H1 (cell line): Measurements from ENCODE around the gene NDUFA6. TPM values are rescaled to one million over a fixed set of nuclear protein-coding genes. Genes with fewer than 3 reads are reported as not detected.

Experiments
- CTCF ChIA-PET: fragments of 300-600 bp; sonication (Branson Sonifier 250); formaldehyde crosslinking; loops from one replicate; lab custom pipeline; 2021; ENCODE audit not compliant: partially characterized antibody; lab: Charles Lee
- POLR2A ChIA-PET: fragments of 300-600 bp; sonication (Branson Sonifier 250); formaldehyde crosslinking; loops from one replicate; lab custom pipeline; 2021; ENCODE audit warnings: inconsistent platforms; ENCODE audit not compliant: partially characterized antibody; lab: Charles Lee
- DNase-seq, 2 experiments: peaks; one replicate each; pipeline versions ENCODE4 v3.0.0 to v3.0.0-alpha.2; 2010 to 2022; ENCODE audit warnings: low spot score in 2 of 2, low read depth in 1 of 2, mixed read lengths in 1 of 2
- FAIRE-seq: peaks from 2 replicates; lab custom pipeline; 2011; peaks lifted over from hg19 to GRCh38; lab: Jason Lieb, UNC
- H2AFZ ChIP-seq: 2 replicates; pipeline ENCODE4 v1.8.1; 2012; ENCODE audit warnings: low read length, inconsistent platforms
- H2AK5ac ChIP-seq: 2 replicates; pipeline ENCODE4 v1.6.1; 2013; ENCODE audit warnings: low read depth, low read length
- H2BK120ac ChIP-seq: replicated peaks from 2 replicates; pipeline ENCODE3; 2013; ENCODE audit warnings: low read depth, low read length, inconsistent platforms
- H2BK12ac ChIP-seq: 2 replicates; pipeline ENCODE4 v1.6.1; 2013; ENCODE audit warnings: low read depth, low read length
- H2BK15ac ChIP-seq: 2 replicates; pipeline ENCODE4 v1.6.1; 2013; ENCODE audit warnings: low read length
- H2BK20ac ChIP-seq: 2 replicates; pipeline ENCODE4 v1.6.1; 2013; ENCODE audit warnings: low read length
- H2BK5ac ChIP-seq: 2 replicates; pipeline ENCODE4 v1.6.1; 2013; ENCODE audit warnings: low read depth, low read length
- H3K14ac ChIP-seq: 2 replicates; pipeline ENCODE4 v1.6.1; 2013; ENCODE audit warnings: inconsistent platforms; ENCODE audit not compliant: insufficient read length
- H3K18ac ChIP-seq: 2 replicates; pipeline ENCODE4 v1.6.1; 2013; ENCODE audit warnings: low read length; ENCODE audit errors: extremely low read depth
- H3K23ac ChIP-seq: 2 replicates; pipeline ENCODE4 v1.6.1; 2013; ENCODE audit warnings: inconsistent platforms; ENCODE audit not compliant: insufficient read length
- H3K23me2 ChIP-seq: 2 replicates; pipeline ENCODE4 v1.6.1; 2013; ENCODE audit warnings: low read depth, low read length
- H3K27ac ChIP-seq: 2 replicates; pipeline ENCODE4 v1.6.1; 2011; ENCODE audit warnings: low read depth, low read length, inconsistent platforms
- H3K27me3 ChIP-seq, 4 experiments: replicated peaks in 1 of 4; 1 replicate in 1 of 4; 2 replicates in 3 of 4; pipeline versions ENCODE4 v1.6.1 to v1.8.1; 2011 to 2013; ENCODE audit warnings: low read length in 3 of 4, mild to moderate bottlenecking in 3 of 4, inconsistent platforms in 2 of 4, mixed read lengths in 2 of 4, moderate library complexity in 1 of 4; ENCODE audit not compliant: control insufficient read depth in 3 of 4, insufficient read depth in 3 of 4; ENCODE audit errors: extremely low read depth in 1 of 4
- H3K36me3 ChIP-seq, 4 experiments: 2 replicates each; pipeline versions ENCODE4 v1.6.1 to v1.8.1; 2011 to 2013; ENCODE audit warnings: mild to moderate bottlenecking in 4 of 4, low read length in 3 of 4, moderate library complexity in 2 of 4, control low read depth in 1 of 4, inconsistent platforms in 1 of 4; ENCODE audit not compliant: insufficient read depth in 4 of 4, control insufficient read depth in 2 of 4
- H3K4ac ChIP-seq: replicated peaks from 2 replicates; pipeline ENCODE3; 2013; ENCODE audit warnings: low read length, low read depth, mixed read lengths, inconsistent platforms; ENCODE audit not compliant: insufficient read length
- H3K4me1 ChIP-seq, 4 experiments: replicated peaks in 1 of 4; 1 replicate in 1 of 4; 2 replicates in 3 of 4; pipeline versions ENCODE4 v1.6.1 to v1.8.1; 2011 to 2013; ENCODE audit warnings: low read length in 3 of 4, inconsistent platforms in 2 of 4, mixed read lengths in 1 of 4; ENCODE audit not compliant: insufficient read depth in 4 of 4, control insufficient read depth in 3 of 4
- H3K4me2 ChIP-seq, 2 experiments: 2 replicates each; pipeline versions ENCODE4 v1.6.1 to v1.8.1; 2011 to 2013; ENCODE audit warnings: low read depth in 2 of 2, low read length in 2 of 2, control low read depth in 1 of 2, inconsistent platforms in 1 of 2, mild to moderate bottlenecking in 1 of 2; ENCODE audit not compliant: insufficient read depth in 1 of 2
- H3K4me3 ChIP-seq, 4 experiments: fragments of 200-600, 300-600 bp in 1 of 4; sonication (generic), shearing (Covaris generic), sonication (Bioruptor Twin) in 1 of 4; 2 replicates each; pipeline versions ENCODE4 v1.5.1 to v1.8.1; 2011 to 2016; ENCODE audit warnings: low read length in 4 of 4, low read depth in 3 of 4, control low read depth in 2 of 4, inconsistent platforms in 2 of 4, mild to moderate bottlenecking in 2 of 4, mixed read lengths in 1 of 4, moderate library complexity in 1 of 4; ENCODE audit not compliant: insufficient read depth in 2 of 4; ENCODE audit errors: extremely low read depth in 1 of 4
- H3K56ac ChIP-seq: replicated peaks from 2 replicates; pipeline ENCODE3; 2013; ENCODE audit warnings: low read depth, mild to moderate bottlenecking, mixed read lengths, low read length, inconsistent platforms; ENCODE audit not compliant: insufficient read length
- H3K79me1 ChIP-seq: 2 replicates; pipeline ENCODE4 v1.6.1; 2013; ENCODE audit warnings: low read depth, low read length, control low read depth
- H3K79me2 ChIP-seq, 2 experiments: 2 replicates each; pipeline versions ENCODE4 v1.6.1 to v1.8.1; 2012 to 2013; ENCODE audit warnings: low read length in 2 of 2, mild to moderate bottlenecking in 2 of 2, inconsistent platforms in 1 of 2; ENCODE audit not compliant: insufficient read depth in 2 of 2, control insufficient read depth in 1 of 2
- H3K9ac ChIP-seq, 4 experiments: replicated peaks in 1 of 4; 1 replicate in 1 of 4; 2 replicates in 3 of 4; pipeline versions ENCODE4 v1.6.1 to v1.8.1; 2011 to 2013; ENCODE audit warnings: low read depth in 3 of 4, low read length in 3 of 4, control low read depth in 2 of 4, mild to moderate bottlenecking in 2 of 4, moderate library complexity in 2 of 4, inconsistent platforms in 1 of 4; ENCODE audit errors: extremely low read depth in 1 of 4
- H3K9me3 ChIP-seq, 2 experiments: 2 replicates each; pipeline versions ENCODE4 v1.6.1 to v1.8.1; 2012 to 2013; ENCODE audit warnings: mild to moderate bottlenecking in 2 of 2, moderate library complexity in 2 of 2, control low read depth in 1 of 2, inconsistent platforms in 1 of 2, low read depth in 1 of 2, low read length in 1 of 2, mixed read lengths in 1 of 2; ENCODE audit not compliant: insufficient read depth in 2 of 2
- H4K20me1 ChIP-seq, 2 experiments: replicated peaks in 1 of 2; 2 replicates each; pipeline versions ENCODE3 to v1.8.1; 2011 to 2013; ENCODE audit warnings: inconsistent platforms in 2 of 2, low read length in 2 of 2, mild to moderate bottlenecking in 1 of 2; ENCODE audit not compliant: insufficient read depth in 2 of 2, control insufficient read depth in 1 of 2
- H4K5ac ChIP-seq: 2 replicates; pipeline ENCODE4 v1.6.1; 2013; ENCODE audit warnings: low read length, low read depth, mixed read lengths, inconsistent platforms; ENCODE audit not compliant: insufficient read length
- H4K8ac ChIP-seq: 2 replicates; pipeline ENCODE4 v1.8.0; 2013; ENCODE audit warnings: mild to moderate bottlenecking, moderate library complexity, low read length, inconsistent platforms; ENCODE audit not compliant: insufficient read depth; ENCODE audit errors: extremely low read depth
- H4K91ac ChIP-seq: replicated peaks from 2 replicates; pipeline ENCODE3; 2013; ENCODE audit warnings: low read length, mixed read lengths, inconsistent platforms; ENCODE audit not compliant: insufficient read length
- BRCA1 ChIP-seq: IDR thresholded peaks from 2 replicates; pipeline ENCODE4 v1.6.1; 2012; ENCODE audit warnings: low read depth, low read length, improper control_type of control experiment
- EGR1 ChIP-seq: IDR thresholded peaks from 2 replicates; pipeline ENCODE4 v1.6.1; 2011; ENCODE audit warnings: low read depth, low read length, borderline replicate concordance
- KDM4A ChIP-seq: IDR thresholded peaks from one replicate; pipeline ENCODE4 v1.7.1; 2012; ENCODE audit warnings: low read depth, mild to moderate bottlenecking, moderate library complexity, low read length, inconsistent platforms; ENCODE audit not compliant: severe bottlenecking
- SUZ12 ChIP-seq: fragments of 200-600 bp; sonication (generic); IDR thresholded peaks from 2 replicates; pipeline ENCODE4 v1.6.1; 2012; ENCODE audit warnings: mild to moderate bottlenecking, inconsistent platforms, low read length, moderate library complexity, mixed read lengths
- WGBS, 2 experiments: shearing (Covaris generic) in 1 of 2; methylation state at CpG; one replicate each; pipeline versions ENCODE4 v1.1.6 to v1.1.7; 2013 to 2015; ENCODE audit warnings: low lambda C conversion rate in 2 of 2, mixed read lengths in 2 of 2, inconsistent platforms in 1 of 2, low coverage in 1 of 2, missing lambda C conversion rate in 1 of 2; ENCODE audit not compliant: insufficient replicate concordance in 2 of 2, insufficient coverage in 1 of 2, insufficient read length in 1 of 2; ENCODE audit errors: extremely low coverage in 1 of 2, missing lambda C conversion rate in 1 of 2; 5-methylcytosine and 5-hydroxymethylcytosine counted together
- polyA plus RNA-seq, 7 experiments: library from polyadenylated mRNA; depleted of rRNA in 3 of 7; stranded (reverse) in 5 of 7; unstranded in 2 of 7; fragments of >200 nt in 5 of 7; fragments of 200-250 nt in 2 of 7; gene quantifications; 1 replicate in 5 of 7; 2 replicates in 1 of 7; 4 replicates in 1 of 7; pipeline versions ENCODE4 v1.2.1 to v1.2.3, GENCODE V29; 2011 to 2013; ENCODE audit warnings: missing spikeins in 2 of 7, mixed read lengths in 2 of 7
- total RNA-seq: library from RNA; stranded (reverse); fragmentation: NEBNext Ultra II Directional; extraction: Animal tissue kit (Norgen Biotek cat#: 25700); gene quantifications from 2 replicates; pipeline ENCODE4 v1.2.1, GENCODE V29; 2021

The NDUFA6 gene
- total and polyA plus RNA-seq, 2 of the 8 experiments (the other 6 are each of a cell fraction or from before 2014, with no cell fraction given), result 76.2 to 105 TPM

DNA sequence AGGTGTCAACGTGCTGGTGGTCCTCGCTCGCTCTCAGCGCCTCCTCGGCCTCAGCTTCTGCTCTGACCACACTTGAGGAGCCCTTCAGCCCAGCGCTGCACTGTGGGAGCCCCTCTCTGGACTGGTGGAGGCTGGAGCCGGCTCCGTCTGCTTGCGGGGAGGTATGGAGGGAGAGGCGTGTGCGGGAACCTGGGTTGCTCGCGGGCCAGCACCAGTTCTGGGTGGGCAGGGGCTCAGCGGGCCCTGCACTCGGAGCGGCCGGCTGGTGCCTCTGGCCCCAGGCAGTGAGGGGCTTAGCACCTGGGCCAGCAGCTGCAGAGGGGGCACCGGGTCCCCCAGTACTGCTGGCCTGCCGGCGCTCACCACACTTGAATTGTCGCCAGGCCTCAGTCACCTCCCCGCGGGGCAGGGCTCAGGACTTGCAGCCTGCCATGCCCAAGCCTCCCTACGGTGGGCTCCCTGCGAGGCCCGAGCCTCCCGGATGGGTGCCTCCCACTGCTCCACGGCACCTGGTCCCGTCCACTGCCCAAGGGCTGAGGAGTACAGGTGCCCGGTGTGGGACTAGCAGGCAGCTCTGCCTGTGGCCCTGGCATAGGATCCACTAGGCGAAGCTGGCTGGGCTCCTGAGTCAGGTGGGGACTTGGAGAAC is 47.7 kb upstream of the NDUFA6 start:
- peaks cover 2% of the 10 kb centered on the region; the same call in 1 of the 2 replicates for H3K23me2 ChIP-seq

More for the DNA sequence above, 47.7 kb upstream of the NDUFA6 start:
- ChIA-PET CTCF (interaction anchor here (1.1 kb wide), 2 partner anchors 20 to 22 kb away, joined by 4 to 6 read pairs; no protein-coding TSS in a partner anchor), POLR2A (interaction anchor here (1.3 to 1.8 kb wide), 3 partner anchors 8 to 16 kb away, joined by 3 to 4 read pairs (median 4); no protein-coding TSS in a partner anchor)
- Histone ChIP-seq H3K4me2 (no peak overlapping the region), H3K79me2 (no peaks in the 10 kb centered on the region), H2AK5ac (no peak overlapping the region), H2BK15ac (no peak overlapping the region), H3K56ac (no peak overlapping the region), H3K23ac (no peak overlapping the region), H4K8ac (no peak overlapping the region), H3K4me1 (no peaks in the 10 kb centered on the region), H4K5ac (no peak overlapping the region), H2BK120ac (no peak overlapping the region), H2BK5ac (no peak overlapping the region), H3K27me3 (no peaks in the 10 kb centered on the region), H2AFZ (no peak overlapping the region), H2BK20ac (no peak overlapping the region), H3K18ac (no peak overlapping the region), H4K20me1 (no peaks in the 10 kb centered on the region), H3K4me3 (no peak overlapping the region), H3K9me3 (peaks cover 0 to 9% of the 10 kb centered on the region in 2 experiments; a peak in 2 of 4 replicates), H3K14ac (no peak overlapping the region), H3K27ac (no peak overlapping the region), H2BK12ac (no peak overlapping the region), H3K9ac (no peak overlapping the region), H3K79me1 (no peaks in the 10 kb centered on the region), H3K4ac (no peak overlapping the region), H3K36me3 (peaks cover 0 to 7% (median 0%) of the 10 kb centered on the region in 4 experiments; a peak in 1 of 8 replicates), H4K91ac (no peak overlapping the region)
- 84% methylated on average over 17 of the region's 31 CpGs; no CpG with 5 or more reads in 1 of the 2 experiments for WGBS, 2 experiments
- no peak for TF ChIP-seq EGR1
- TF ChIP-seq KDM4A, result no peak
- no peak for TF ChIP-seq SUZ12
- TF ChIP-seq BRCA1, result no peak
- no peak for DNase-seq
- no peak for FAIRE-seq
